ENCODE measurements around the gene MAP4K1. TPM values are rescaled to one million over a fixed set of nuclear protein-coding genes. Genes with fewer than 3 reads are reported as not detected.

Gene MAP4K1
- total and polyA plus RNA-seq, 2 of the 13 experiments (the other 11 are each of a cell fraction or from before 2014, with no cell fraction given) = 0.24 to 0.89 TPM

DNA sequence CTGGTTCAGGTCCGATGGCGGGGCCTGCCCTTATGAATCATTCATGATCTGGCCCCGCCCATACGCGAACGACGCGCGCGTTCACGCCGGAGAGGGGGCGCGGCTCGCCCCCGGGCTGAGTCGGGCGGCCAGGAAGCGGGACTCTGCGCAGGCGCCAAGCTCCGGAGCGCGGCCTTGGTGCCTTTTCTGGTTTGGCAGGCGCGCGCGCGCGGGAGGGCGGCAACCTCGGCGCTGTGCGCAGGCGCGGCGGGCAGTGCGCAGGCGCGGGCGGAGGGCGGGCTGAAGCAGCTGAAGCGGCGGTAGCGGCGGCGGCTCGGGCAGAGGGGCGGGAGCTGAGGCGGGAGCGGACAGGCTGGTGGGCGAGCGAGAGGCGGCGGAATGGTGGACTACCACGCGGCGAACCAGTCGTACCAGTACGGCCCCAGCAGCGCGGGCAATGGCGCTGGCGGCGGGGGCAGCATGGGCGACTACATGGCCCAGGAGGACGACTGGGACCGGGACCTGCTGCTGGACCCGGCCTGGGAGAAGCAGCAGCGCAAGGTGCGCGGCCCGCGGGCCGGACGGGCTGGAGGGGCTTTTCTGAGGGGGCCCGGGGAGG, 29.7 kb upstream of the MAP4K1 start, which contains the start of gene ACTN4 (continued):
- TF ChIP-seq POGK (CRISPR knock-in tag; conservative IDR thresholded peaks at IDR 0.05) (0 out of 2 replicates have a peak, but pooled peaks have one; percentile 17), ZNF530 (CRISPR knock-in tag; IDR thresholded peaks at IDR 0.05; ENCODE audit: low read depth) (no peak), ZNF746 (CRISPR knock-in tag; IDR thresholded peaks at IDR 0.05) (peak; percentile 67; the same call in 1 of the 2 replicates), ZNF251 (CRISPR knock-in tag; IDR thresholded peaks at IDR 0.05) (no peak), THAP11 (CRISPR knock-in tag; IDR thresholded peaks at IDR 0.05) (peak; percentile 56; the same call in 1 of the 2 replicates), NCOA1 (CRISPR knock-in tag; IDR thresholded peaks at IDR 0.05) (no peak), ZNF260 (CRISPR knock-in tag; IDR thresholded peaks at IDR 0.05; ENCODE audit: borderline replicate concordance, low read depth) (no peak), SRSF9 (IDR thresholded peaks at IDR 0.05; ENCODE audit: borderline replicate concordance, insufficient read depth, low read depth, low read length, poor library complexity, severe bottlenecking) (no peak), TOE1 (CRISPR knock-in tag; IDR thresholded peaks at IDR 0.05) (no peak), ZNF331 (CRISPR knock-in tag; IDR thresholded peaks at IDR 0.05) (peak; percentile 62; the same call in 1 of the 2 replicates), KAT8 (CRISPR knock-in tag; IDR thresholded peaks at IDR 0.05) (0 out of 2 replicates have a peak, but pooled peaks have one; percentile 40), BCL3 (CRISPR knock-in tag; IDR thresholded peaks at IDR 0.05) (peak; percentile 86), TFDP1 (CRISPR knock-in tag; IDR thresholded peaks at IDR 0.05; ENCODE audit: borderline replicate concordance) (peak; percentile 87), NFKB2 (CRISPR knock-in tag; IDR thresholded peaks at IDR 0.05; ENCODE audit: borderline replicate concordance) (0 out of 2 replicates have a peak, but pooled peaks have one; percentile 37), MTERF4 (CRISPR knock-in tag; IDR thresholded peaks at IDR 0.05) (peak; percentile 92), CHCHD3 (CRISPR knock-in tag; IDR thresholded peaks at IDR 0.05) (0 out of 2 replicates have a peak, but pooled peaks have one; percentile 52), THAP7 (CRISPR knock-in tag; IDR thresholded peaks at IDR 0.05) (0 out of 2 replicates have a peak, but pooled peaks have one; percentile 51)
- TF ChIP-seq, protein P1, sequence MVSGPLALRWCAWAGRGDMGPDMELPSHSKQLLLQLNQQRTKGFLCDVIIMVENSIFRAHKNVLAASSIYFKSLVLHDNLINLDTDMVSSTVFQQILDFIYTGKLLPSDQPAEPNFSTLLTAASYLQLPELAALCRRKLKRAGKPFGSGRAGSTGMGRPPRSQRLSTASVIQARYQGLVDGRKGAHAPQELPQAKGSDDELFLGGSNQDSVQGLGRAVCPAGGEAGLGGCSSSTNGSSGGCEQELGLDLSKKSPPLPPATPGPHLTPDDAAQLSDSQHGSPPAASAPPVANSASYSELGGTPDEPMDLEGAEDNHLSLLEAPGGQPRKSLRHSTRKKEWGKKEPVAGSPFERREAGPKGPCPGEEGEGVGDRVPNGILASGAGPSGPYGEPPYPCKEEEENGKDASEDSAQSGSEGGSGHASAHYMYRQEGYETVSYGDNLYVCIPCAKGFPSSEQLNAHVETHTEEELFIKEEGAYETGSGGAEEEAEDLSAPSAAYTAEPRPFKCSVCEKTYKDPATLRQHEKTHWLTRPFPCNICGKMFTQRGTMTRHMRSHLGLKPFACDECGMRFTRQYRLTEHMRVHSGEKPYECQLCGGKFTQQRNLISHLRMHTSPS (CRISPR knock-in tag; IDR thresholded peaks at IDR 0.05; ENCODE audit: low read depth) = no peak
- TF ChIP-seq, protein P2, sequence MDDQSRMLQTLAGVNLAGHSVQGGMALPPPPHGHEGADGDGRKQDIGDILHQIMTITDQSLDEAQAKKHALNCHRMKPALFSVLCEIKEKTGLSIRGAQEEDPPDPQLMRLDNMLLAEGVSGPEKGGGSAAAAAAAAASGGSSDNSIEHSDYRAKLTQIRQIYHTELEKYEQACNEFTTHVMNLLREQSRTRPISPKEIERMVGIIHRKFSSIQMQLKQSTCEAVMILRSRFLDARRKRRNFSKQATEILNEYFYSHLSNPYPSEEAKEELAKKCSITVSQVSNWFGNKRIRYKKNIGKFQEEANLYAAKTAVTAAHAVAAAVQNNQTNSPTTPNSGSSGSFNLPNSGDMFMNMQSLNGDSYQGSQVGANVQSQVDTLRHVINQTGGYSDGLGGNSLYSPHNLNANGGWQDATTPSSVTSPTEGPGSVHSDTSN (CRISPR knock-in tag; IDR thresholded peaks at IDR 0.05; ENCODE audit: borderline replicate concordance) = no peak

Data from HepG2 (cell line).